ENCODE measurements around the gene C1orf210.

The C1orf210 gene

GRCh38 chr1:43294761-43295160 lies 9.4 kb upstream of the C1orf210 start:
- H3K4me3 ChIP-seq (ENCODE audit: low read depth, low read length): no peak overlapping the region
- no peak for DNase-seq (ENCODE audit: low read depth)
- no peak for TF ChIP-seq CTCF (IDR thresholded peaks at IDR 0.05; ENCODE audit: insufficient read depth, low read depth, low read length, missing control alignments)

- no peak for TF ChIP-seq CTCF (IDR thresholded peaks at IDR 0.05; ENCODE audit: insufficient read depth, low read depth, low read length, missing control alignments)
- no peak overlapping the region for H3K4me3 ChIP-seq (ENCODE audit: low read depth, low read length)
- no peak for DNase-seq (ENCODE audit: low read depth)
Measured at GRCh38 chr1:43293896-43294760, 8.7 kb upstream of the C1orf210 start.

GRCh38 chr1:43293176-43293575 lies 7.8 kb upstream of the C1orf210 start:
- H3K4me3 ChIP-seq (ENCODE audit: low read depth, low read length): no peak overlapping the region
- no peak for DNase-seq (ENCODE audit: low read depth)
- no peak for TF ChIP-seq CTCF (IDR thresholded peaks at IDR 0.05; ENCODE audit: insufficient read depth, low read depth, low read length, missing control alignments)

- no peak for DNase-seq (ENCODE audit: low read depth)
- no peak overlapping the region for H3K4me3 ChIP-seq (ENCODE audit: low read depth, low read length)
- no peak for TF ChIP-seq CTCF (IDR thresholded peaks at IDR 0.05; ENCODE audit: insufficient read depth, low read depth, low read length, missing control alignments)
Measured at GRCh38 chr1:43292679-43293078, 7.3 kb upstream of the C1orf210 start.

GRCh38 chr1:43292216-43292615 lies 6.8 kb upstream of the C1orf210 start:
- H3K4me3 ChIP-seq (ENCODE audit: low read depth, low read length): no peak overlapping the region
- TF ChIP-seq CTCF (IDR thresholded peaks at IDR 0.05; ENCODE audit: insufficient read depth, low read depth, low read length, missing control alignments): no peak
- no peak for DNase-seq (ENCODE audit: low read depth)

- no peak overlapping the region for H3K4me3 ChIP-seq (ENCODE audit: low read depth, low read length)
- no peak for DNase-seq (ENCODE audit: low read depth)
- no peak for TF ChIP-seq CTCF (IDR thresholded peaks at IDR 0.05; ENCODE audit: insufficient read depth, low read depth, low read length, missing control alignments)
Measured at GRCh38 chr1:43288785-43289706, 3.7 kb upstream of the C1orf210 start.
